ENCODE data around the gene GPR89A.

The GPR89A gene

GRCh38 chr1:145719230-145720079 lies 111.7 kb downstream of the GPR89A start, which contains the start of gene CD160:
Gene CD160, plus strand, starts transcription at chr1:145719499. Its CDS starts 8,829 bp downstream, at chr1:145728328.
- FAIRE-seq: no peak

Measured in A204.1 (cell line).